ENCODE results near the gene PRPF40B.

Gene PRPF40B

DNA sequence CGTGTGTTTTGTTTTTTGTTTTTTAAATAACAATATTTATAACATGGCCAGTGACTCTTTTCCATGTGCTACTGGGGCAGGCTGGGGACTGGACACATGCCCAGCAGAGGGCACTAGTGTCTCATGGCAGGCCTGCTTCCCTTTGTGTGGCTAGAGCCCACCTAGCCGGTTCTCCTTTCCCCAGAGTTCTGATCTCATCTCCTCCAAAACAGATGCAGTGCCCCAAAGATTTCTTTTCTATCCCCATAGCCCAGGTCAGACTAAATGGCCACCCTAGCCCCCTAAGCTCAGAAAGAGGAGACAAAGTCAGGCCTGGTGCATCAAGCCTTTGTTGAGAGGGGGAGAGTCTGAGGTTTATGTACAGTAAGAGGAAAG lies 21.2 kb downstream of the PRPF40B start:
- Mint-ChIP-seq H3K36me3 (ENCODE audit: low read depth) (peaks cover 40% of the 10 kb centered on the region), H3K4me3 (no peak overlapping the region), H3K27me3 (ENCODE audit: low read depth, poor library complexity) (peaks cover 2% of the 10 kb centered on the region), H3K9me3 (no peaks in the 10 kb centered on the region), H3K27ac (no peak overlapping the region), H3K4me1 (peaks cover 43% of the 10 kb centered on the region)
- peak; percentile 77 for DNase-seq
- TF ChIP-seq, protein P1, sequence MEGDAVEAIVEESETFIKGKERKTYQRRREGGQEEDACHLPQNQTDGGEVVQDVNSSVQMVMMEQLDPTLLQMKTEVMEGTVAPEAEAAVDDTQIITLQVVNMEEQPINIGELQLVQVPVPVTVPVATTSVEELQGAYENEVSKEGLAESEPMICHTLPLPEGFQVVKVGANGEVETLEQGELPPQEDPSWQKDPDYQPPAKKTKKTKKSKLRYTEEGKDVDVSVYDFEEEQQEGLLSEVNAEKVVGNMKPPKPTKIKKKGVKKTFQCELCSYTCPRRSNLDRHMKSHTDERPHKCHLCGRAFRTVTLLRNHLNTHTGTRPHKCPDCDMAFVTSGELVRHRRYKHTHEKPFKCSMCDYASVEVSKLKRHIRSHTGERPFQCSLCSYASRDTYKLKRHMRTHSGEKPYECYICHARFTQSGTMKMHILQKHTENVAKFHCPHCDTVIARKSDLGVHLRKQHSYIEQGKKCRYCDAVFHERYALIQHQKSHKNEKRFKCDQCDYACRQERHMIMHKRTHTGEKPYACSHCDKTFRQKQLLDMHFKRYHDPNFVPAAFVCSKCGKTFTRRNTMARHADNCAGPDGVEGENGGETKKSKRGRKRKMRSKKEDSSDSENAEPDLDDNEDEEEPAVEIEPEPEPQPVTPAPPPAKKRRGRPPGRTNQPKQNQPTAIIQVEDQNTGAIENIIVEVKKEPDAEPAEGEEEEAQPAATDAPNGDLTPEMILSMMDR (IDR thresholded peaks at IDR 0.05), result peak; percentile 91

DNA sequence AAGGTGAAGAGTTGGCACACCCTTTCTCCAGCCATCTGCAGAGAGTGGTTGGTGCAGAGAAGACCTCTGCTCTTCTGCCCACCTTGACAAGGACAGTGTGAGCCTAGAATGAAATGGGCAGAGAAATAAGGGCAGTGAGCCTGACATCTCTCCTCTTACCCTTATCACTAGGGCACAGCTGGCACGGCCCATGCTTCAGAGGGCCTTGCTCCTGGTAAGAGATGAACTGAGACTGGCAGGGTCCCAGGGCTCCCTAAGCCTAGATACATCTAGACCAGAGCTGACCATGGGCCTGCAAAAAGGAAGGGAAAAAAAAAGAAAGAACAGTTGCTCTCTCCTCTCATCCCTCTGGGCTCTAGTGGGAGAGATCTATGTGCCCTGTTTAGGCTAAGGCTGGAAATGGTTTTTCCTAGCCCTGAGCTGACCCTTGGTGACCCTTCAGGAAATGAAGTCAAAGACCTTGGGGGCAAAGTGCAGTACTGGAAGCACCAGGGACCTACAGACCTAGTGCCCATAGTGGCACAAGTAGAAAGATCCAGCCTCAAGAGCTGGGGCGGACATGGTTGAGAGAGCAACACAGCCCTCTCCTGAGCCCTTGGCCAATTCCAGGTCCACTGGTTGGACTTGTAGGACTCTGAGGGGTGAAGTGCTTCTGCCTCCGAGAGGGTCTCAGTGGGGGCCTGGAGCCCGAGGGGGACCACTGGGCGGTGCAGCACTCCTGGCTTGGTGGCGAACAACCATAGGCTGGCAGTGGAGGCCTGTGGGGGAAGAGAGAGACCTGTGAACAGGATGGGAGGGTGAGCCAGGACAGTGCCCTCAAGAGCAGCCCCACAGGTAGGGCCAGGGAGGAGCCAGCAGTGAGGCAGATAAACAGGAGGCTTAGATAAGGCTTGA lies 22.0 kb downstream of the PRPF40B start:
- DNase-seq, result no peak
- TF ChIP-seq, protein P1 (IDR thresholded peaks at IDR 0.05), result no peak
- Mint-ChIP-seq H3K4me1 (peaks cover 48% of the 10 kb centered on the region), H3K9me3 (no peaks in the 10 kb centered on the region), H3K4me3 (no peak overlapping the region), H3K36me3 (ENCODE audit: low read depth) (peaks cover 46% of the 10 kb centered on the region), H3K27me3 (ENCODE audit: low read depth, poor library complexity) (peaks cover 2% of the 10 kb centered on the region), H3K27ac (peak overlapping the region; percentile 83)

DNA sequence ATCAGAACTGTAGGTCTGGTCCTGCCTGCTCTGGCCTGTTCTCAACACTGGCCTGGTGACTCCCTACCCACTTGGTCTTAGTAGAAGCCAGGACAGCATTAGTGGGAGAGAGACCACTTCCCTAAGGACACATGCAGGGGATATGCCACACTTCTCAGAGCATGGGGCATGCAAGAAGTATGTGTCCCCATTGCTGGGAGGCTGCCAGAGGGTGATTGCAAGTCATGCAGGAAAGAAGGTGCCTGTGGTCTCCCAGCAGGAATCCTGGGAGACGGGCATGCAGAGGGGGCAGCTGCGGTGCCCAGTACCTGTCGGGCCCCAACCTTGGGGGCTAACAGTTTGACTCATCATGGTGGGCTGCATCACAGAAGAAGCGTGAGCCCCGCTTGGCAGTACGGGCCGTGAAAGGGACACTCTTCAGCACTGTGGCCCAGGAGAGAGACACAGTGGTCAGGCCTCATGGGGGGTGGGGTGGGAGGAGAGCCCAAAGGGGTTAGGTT lies 23.0 kb downstream of the PRPF40B start:
- TF ChIP-seq, protein P1 (IDR thresholded peaks at IDR 0.05), result no peak
- Mint-ChIP-seq H3K4me3 (no peak overlapping the region), H3K9me3 (no peaks in the 10 kb centered on the region), H3K36me3 (ENCODE audit: low read depth) (peaks cover 43% of the 10 kb centered on the region), H3K4me1 (peaks cover 48% of the 10 kb centered on the region), H3K27me3 (ENCODE audit: low read depth, poor library complexity) (peaks cover 2% of the 10 kb centered on the region), H3K27ac (no peak overlapping the region)
- no peak for DNase-seq

DNA sequence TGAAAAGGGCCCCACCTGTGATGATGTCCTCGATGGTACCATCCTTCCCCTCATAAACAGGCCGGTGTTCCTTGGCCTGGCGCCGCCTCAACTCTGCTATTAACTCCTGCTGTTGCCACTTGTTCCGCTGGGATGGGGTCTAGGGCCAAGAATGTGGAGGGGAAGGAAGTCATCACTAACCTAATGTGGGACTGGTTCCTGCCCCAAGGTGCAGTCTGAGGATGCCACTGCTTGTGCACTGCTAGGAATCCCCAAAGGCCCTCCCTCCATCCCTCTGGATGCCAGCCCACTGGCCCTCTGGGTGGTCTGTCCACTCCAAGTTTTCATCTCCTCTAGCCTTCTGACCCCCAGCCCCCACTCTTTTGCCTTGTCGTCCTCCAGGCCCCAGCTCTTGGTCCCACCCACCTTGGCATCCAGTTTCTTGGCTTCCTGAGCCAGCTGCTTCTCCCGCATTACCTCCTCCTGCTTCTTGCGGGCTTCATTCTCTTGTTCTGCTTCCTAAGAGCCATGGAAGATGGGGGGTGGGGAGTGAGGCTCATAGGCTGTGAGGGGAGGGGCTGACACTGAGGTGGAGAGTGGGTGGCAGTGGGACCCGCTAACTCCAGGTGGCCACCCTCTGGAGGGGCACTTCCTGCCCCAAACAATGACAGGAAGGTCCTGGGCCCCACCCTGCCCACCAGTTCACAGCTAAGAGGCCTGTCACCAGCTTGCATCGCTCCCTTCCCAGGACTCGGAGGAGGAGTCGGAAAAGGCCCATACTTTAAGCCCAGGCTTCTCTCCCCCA lies 23.7 kb downstream of the PRPF40B start:
- peaks cover 2% of the 10 kb centered on the region for H3K27me3 Mint-ChIP-seq (ENCODE audit: low read depth, poor library complexity)
- TF ChIP-seq, protein P1 (IDR thresholded peaks at IDR 0.05), result no peak
- peaks cover 55% of the 10 kb centered on the region for H3K4me1 Mint-ChIP-seq
- H3K27ac Mint-ChIP-seq, result peak overlapping the region; percentile 86
- H3K9me3 Mint-ChIP-seq, result no peaks in the 10 kb centered on the region
- no peak for DNase-seq
- H3K36me3 Mint-ChIP-seq (ENCODE audit: low read depth), result peaks cover 43% of the 10 kb centered on the region
- no peak overlapping the region for H3K4me3 Mint-ChIP-seq

DNA sequence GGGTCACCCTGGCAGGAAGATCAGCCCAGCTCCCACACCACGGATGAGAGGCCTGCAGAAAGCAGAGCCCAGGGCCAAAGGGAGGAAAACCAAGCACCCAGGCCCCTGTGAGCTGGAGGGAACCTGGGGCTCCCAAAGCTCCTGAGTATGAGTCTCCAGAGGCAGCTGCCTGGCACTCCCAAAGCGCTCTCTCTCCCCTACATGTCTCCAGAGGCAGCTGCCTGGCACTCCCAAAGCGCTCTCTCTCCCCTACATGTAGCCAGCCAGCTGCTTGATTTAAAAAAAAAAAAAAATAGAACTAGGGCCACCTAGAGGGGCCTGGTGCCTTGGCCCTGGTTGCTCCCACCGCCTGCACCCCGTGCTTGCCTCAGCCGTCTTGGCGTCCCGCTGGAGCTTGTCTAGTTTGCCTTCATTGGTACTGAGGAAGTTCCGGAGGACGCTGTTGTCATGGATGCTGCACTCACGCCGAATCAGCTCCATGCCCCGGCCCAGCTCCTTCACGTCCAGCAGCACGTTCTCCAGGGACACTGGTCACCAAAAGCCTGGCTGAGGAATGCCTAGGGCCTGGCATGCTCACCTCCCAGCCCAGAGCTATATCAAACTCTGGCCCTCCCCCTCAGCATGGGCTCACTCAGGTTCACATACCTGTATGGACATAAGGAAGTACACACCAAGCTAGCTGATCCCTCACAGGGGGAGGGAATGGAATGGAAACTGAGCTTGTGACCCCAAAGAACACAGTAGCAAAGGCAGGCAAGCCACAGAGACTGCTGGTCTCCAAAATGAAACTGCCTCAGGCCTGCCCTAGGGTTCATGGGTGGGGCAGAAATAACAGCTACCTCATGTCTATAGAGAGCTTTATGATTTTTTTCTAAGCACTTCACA lies 24.7 kb downstream of the PRPF40B start:
- no peak for DNase-seq
- Mint-ChIP-seq H3K27ac (peak overlapping the region; percentile 86), H3K36me3 (ENCODE audit: low read depth) (peaks cover 49% of the 10 kb centered on the region), H3K4me1 (peaks cover 63% of the 10 kb centered on the region), H3K27me3 (ENCODE audit: low read depth, poor library complexity) (peaks cover 2% of the 10 kb centered on the region), H3K9me3 (no peaks in the 10 kb centered on the region), H3K4me3 (no peak overlapping the region)
- TF ChIP-seq, protein P1 (IDR thresholded peaks at IDR 0.05), result no peak
